NCI-H524 treated with DMSO at 0.1 percent for 48 hours (cell line): ENCODE data around the gene MRPS23.

Experiments
- DNase-seq: peaks from one replicate; lab custom pipeline; 2025; lab: John Stamatoyannopoulos, UW

Gene MRPS23

GRCh38 chr17:57879437-57880085 is 29.7 kb upstream of the MRPS23 start:
- DNase-seq: peak; percentile 69

DNA sequence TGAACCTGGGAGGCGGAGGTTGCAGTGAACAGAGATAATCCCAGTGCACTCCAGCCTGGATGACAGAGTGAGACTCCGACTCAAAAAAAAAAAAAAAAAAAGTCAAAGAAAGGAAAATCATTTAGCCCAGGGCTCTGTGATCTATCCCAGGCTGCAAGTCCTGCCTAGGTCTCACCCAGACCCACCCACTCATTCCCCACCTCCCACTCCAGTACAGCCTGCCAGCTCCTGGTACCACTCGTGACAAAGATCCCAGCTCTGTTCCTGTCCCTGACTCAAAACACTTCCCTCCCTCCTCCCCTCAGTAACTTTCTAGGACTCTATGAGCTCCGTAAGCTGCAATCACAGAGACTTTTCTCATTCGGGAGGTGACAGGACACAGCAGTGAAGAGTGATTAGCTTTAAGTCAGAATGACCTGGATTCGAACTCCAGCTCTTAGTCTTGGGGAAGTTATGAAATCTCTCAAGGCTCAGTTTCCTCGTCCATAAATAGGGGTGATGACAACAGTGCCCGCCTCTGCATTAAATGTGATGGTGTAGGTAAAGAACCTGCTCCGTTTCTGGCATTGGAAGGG is 28.0 kb upstream of the MRPS23 start:
- DNase-seq: no peak

GRCh38 chr17:57876866-57877237 is 27.0 kb upstream of the MRPS23 start:
- no peak for DNase-seq

GRCh38 chr17:57876023-57876865 is 26.4 kb upstream of the MRPS23 start:
- DNase-seq: no peak

- DNase-seq: peak; percentile 26
Observed at GRCh38 chr17:57875290-57876022, 25.6 kb upstream of the MRPS23 start.

DNA sequence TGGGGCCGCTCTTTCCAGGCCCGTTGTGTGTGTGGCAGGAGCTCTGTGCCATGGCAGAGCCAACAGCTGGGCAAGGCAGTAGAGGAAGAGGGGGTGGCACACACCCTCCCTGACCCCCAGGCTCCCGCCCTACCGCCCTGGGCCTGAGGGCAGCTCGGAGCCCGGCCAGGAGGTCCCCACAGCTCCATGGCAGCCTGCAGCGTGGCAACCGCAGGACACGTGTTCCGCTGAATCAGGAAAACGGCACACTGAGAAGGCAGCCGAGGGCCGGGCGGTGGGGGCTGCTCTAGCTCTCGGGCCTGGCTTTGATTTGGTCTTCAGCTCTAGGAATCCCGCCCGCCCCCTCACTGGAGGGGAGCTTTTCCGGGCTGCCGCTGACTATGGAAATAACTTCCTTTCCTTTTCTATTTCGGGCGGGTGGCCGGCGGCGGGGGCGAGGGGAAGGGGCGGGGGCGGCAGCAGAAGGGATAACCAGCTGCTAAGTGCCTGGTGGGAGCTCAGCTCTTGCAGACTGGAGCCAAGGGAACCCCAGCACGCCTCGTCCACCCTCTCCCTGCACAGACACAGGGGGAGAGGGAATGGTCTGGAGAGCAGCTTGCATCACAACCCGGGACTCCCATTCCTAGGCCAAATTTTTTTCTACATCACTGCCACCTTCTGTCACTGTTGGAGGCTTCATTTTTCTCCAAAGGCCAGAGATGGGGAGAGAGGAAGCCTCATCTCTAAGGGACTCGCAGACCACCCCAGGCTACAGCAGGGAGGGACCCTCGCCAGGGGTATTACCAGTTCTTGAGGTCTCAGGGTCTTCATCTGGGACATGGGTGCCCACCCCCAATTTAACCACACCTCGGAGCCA is 24.8 kb upstream of the MRPS23 start:
- DNase-seq: peak; percentile 82

DNA sequence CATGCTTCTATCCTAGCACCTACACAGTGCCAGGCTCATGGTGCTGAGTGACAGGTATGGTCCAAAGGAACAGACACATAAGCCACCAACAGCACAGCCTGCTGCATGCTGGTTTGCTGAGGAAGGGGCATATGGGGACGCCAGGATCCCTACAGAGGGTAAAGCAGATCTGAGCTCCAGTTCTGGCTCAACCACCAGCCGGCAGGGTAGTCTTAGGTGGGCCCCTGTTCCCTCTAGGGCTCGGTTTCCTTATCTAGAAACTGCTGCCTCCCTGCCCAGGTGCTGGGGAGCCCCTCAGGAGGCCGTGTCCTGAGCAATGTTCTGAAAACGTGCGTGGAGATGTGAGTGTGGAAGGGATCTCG is 24.2 kb upstream of the MRPS23 start:
- DNase-seq: no peak

GRCh38 chr17:57873261-57874057 is 23.6 kb upstream of the MRPS23 start:
- no peak for DNase-seq

DNA sequence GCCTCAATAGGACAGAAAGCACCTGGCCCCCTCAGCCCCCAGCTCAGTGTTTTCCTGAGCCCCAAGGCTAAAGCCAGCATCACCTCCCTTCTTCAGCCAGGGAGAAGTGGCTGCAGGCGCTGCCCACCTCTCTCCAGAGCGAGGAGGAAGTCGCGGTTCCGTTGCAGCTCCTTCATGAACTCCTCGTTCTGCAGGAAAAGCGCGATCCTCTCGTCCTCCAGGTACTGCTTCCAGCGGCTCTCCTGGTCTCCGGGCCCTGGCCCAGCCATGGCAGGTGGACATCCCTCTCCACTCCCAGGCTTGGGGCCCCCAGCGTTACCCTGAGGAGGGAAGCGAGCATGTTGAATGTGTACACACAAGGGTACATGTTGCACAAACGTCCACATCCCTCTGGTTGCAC is 22.7 kb upstream of the MRPS23 start:
- DNase-seq: no peak

DNA sequence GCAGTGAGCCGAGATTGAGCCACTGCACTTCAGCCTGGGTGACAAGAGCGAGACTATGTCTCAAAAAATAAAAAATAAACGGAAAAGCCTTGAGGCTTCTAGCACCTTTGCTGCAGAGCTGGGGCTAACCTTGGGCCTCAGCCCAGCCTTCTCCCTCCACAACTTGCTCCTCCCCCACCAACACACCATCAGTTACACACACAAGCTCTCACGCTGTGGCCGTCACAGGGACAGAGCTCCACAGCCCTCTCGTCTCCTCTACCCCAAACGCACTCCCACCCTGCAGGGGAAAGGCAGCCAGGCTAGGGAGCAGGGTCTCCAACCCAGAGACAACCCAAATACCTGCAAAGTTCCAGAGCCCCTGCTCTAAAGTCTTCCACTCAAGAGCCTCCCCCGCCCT is 22.0 kb upstream of the MRPS23 start:
- DNase-seq: no peak

DNA sequence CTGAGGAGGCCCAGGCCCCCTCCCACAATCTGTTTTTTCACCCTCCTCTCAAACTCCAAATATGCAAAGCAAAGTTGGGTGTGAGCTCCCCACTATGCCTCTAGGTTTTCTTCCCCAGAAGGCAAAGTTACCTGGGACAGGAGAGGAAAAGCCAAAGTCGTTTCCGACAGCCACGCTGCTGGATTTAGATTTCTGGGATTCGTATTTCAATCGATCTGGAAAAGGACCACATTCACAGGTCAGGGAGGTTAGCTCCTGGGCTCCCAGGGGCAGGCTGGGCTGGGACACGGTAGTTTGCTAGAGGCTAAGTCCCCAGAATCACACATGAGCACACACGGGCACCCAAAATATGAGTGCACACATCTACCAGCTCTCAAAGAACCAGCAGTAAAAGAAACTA is 21.3 kb upstream of the MRPS23 start:
- no peak for DNase-seq

DNA sequence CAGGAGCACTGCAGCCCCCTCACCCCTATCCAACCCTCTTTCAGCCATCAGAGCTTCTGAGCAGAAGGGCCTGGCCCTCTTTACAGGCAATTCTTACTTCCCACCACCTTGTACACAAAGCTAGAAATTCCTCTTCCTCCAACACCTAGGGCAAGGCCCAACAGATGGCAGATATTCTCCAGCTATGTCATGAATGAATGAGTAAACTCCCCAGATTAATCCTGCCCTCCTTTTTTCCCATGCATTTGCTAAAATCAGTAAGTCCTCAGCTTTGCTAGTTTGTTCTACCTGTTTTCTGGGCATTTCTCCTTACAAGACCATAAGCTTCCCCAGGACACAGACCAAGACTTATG is 20.4 kb upstream of the MRPS23 start:
- peak; percentile 49 for DNase-seq

DNA sequence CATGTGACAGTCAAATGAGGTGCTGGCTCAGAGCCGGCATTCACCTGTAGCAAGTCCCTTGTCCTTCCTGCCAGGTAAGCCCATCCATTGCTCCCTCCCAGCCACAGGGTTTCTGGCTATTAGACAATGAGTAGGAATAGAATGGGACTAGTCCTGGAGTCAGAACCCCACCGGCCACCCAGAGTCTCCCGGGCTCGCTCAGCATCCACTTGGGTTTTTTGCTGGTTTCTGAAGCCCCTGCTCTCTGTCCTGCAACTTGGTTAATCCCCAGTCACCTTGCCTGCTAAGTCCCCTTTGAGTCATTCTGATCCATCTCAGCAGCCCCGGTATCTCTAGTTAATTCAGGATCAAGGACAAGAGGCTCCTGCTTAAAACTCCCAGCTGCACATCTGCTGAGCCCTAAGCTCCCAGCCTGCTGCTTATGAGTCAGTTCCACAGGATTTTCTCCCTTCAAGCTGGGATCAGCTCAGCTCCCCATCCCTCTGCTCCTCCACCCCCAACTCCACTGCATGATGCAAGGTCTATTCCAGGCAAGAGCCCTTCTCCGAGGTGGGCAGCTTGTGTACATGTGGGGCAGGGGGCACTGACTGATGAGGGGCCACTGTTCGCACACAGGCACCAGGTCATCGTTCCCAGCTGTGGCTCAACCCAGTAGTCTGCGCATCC is 19.9 kb upstream of the MRPS23 start:
- DNase-seq: peak; percentile 97

DNA sequence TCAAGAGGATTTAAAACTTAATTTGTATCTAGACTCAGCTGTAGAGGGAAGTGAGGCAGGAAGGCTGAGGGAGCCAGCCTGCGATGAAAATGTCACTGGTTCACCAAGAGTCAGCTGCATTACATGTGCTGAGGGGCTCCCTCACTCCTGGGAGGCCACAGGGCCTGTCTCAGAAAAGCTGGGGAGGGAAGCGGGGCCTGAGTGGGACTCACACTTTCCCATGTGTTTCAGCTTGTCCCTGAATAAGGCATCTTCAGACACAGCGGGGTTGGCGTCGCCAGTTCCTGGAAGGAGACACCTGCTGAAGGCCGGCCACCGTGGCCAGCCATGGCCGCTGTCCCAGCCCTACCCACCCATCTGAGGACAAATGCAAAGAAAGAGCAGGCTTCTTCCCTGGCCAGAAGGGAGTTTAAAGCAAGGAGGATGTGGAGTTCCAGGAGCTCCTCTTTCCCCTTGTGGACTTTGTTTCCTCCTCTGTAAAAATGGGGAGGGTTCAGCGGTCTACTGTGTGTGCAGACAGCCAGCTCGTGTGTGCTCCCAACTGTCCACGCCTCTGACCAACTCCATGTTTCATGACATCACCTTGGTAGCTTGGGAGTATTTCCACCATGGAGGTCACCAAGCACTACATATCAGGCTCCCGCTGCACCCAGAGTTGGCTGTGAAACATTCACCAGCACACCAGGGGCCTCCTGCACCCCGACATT is 19.2 kb upstream of the MRPS23 start:
- no peak for DNase-seq

GRCh38 chr17:57868007-57868909 is 18.4 kb upstream of the MRPS23 start:
- DNase-seq: peak; percentile 92

DNA sequence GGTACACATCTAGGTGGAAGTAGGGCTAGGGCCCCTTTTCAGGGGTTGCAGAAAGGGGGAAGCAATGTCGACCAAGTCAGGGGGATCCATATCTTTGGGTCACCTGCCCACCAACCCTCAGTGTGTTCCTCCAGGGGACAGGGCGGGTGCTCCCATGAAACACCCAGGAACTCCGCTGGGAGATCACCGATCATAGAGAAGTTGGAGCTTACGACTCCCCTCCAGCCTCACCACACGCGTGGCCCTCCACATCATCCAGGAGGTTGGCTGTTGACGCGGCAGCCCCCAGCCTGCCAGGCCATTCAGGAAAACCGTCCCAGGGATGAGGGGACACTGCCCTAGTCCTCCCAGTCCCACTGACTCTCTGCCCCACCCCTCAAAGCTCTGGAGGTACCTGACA is 17.3 kb upstream of the MRPS23 start:
- no peak for DNase-seq

GRCh38 chr17:57866723-57867122 is 16.9 kb upstream of the MRPS23 start:
- DNase-seq: no peak

- no peak for DNase-seq
Observed at GRCh38 chr17:57866319-57866718, 16.5 kb upstream of the MRPS23 start.

GRCh38 chr17:57864273-57864672 is 14.4 kb upstream of the MRPS23 start:
- no peak for DNase-seq
